Measurements from ENCODE around the gene TSSK6. TPM values are rescaled to one million over a fixed set of nuclear protein-coding genes. Genes with fewer than 3 reads are reported as not detected.

Gene TSSK6
- total RNA-seq, 1 donor from 2014 or later: 4.6 TPM

DNA sequence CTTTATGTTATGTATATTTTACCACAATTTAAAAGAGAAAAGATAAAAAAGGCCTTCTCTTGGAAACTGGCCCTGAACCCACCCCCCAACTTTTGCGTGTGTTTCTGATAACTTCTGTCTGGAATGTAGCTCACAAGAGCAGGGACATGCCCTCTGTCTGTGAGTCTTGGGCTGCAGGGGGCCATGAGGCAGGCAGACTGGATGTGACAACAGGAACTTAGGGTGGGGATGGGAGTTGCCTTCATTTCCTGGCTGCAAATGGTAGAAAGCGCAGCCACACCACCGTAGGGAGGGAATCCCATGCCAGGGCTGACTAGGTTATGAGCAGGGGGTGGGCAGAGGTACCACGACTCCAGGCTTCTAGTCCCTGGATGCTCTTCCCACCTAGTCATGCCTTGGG lies 44.6 kb upstream of the TSSK6 start:
- no peak overlapping the region for H3K4me3 Mint-ChIP-seq
- no peak overlapping the region for H3K27ac ChIP-seq

DNA sequence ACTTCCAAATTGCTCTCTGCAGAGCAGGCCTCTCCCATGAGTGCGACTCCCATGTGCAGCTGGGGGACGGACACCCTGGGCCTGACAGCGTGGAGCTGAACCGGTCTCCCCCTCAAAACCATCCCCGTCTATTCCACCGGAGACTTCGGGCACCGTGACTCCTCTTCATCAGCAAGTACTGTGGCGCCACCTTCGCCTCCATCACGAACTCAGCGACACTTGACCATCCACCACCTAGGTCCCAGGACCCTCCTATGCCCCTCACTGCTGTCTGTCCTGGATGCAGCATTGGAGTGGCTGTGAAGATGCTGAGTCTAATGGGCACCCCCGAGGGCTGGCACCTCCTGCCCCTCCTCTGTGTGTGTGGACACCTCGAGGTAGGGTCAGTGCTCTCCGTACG lies 43.3 kb upstream of the TSSK6 start:
- Mint-ChIP-seq H3K4me1 (no peaks in the 10 kb centered on the region), H3K36me3 (peaks cover 7% of the 10 kb centered on the region), H3K27me3 (ENCODE audit: insufficient read depth, low read depth) (peaks cover 2% of the 10 kb centered on the region), H3K27ac (no peak overlapping the region), H3K9me3 (no peaks in the 10 kb centered on the region), H3K4me3 (no peak overlapping the region)
- Histone ChIP-seq H3F3A (ENCODE audit: low read depth) (no peaks in the 10 kb centered on the region), H3K4me3 (no peak overlapping the region), H3K79me2 (ENCODE audit: low read depth) (no peaks in the 10 kb centered on the region), H3K36me3 (no peaks in the 10 kb centered on the region), H3K9me3 (ENCODE audit: low read depth) (no peaks in the 10 kb centered on the region), H2AFZ (replicated peaks) (no peak overlapping the region), H3K27ac (no peak overlapping the region), H3K4me2 (no peak overlapping the region), H3K4me1 (no peaks in the 10 kb centered on the region), H4K20me1 (ENCODE audit: low read depth) (no peaks in the 10 kb centered on the region), H3K9ac (no peak overlapping the region), H3K27me3 (no peaks in the 10 kb centered on the region)
- no peak for DNase-seq (ENCODE audit: low spot score)
- TF ChIP-seq EZH2 (IDR thresholded peaks at IDR 0.05) (no peak), EZH2phosphoT487 (IDR thresholded peaks at IDR 0.05) (no peak)
- TF ChIP-seq, protein P1, sequence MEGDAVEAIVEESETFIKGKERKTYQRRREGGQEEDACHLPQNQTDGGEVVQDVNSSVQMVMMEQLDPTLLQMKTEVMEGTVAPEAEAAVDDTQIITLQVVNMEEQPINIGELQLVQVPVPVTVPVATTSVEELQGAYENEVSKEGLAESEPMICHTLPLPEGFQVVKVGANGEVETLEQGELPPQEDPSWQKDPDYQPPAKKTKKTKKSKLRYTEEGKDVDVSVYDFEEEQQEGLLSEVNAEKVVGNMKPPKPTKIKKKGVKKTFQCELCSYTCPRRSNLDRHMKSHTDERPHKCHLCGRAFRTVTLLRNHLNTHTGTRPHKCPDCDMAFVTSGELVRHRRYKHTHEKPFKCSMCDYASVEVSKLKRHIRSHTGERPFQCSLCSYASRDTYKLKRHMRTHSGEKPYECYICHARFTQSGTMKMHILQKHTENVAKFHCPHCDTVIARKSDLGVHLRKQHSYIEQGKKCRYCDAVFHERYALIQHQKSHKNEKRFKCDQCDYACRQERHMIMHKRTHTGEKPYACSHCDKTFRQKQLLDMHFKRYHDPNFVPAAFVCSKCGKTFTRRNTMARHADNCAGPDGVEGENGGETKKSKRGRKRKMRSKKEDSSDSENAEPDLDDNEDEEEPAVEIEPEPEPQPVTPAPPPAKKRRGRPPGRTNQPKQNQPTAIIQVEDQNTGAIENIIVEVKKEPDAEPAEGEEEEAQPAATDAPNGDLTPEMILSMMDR (IDR thresholded peaks at IDR 0.05): no peak

More for the DNA sequence above, 44.6 kb upstream of the TSSK6 start:
- no peaks in the 10 kb centered on the region for H3K4me1 ChIP-seq
- Mint-ChIP-seq H3K27me3 (ENCODE audit: insufficient read depth, low read depth) (peaks cover 4% of the 10 kb centered on the region), H3K4me1 (no peaks in the 10 kb centered on the region), H3K27ac (no peak overlapping the region), H3K36me3 (peaks cover 13% of the 10 kb centered on the region), H3K9me3 (no peaks in the 10 kb centered on the region)
- DNase-seq (ENCODE audit: low spot score): no peak
- no peaks in the 10 kb centered on the region for H3K9me3 ChIP-seq (ENCODE audit: low read depth)
- H3K9ac ChIP-seq: no peak overlapping the region
- H3F3A ChIP-seq (ENCODE audit: low read depth): no peaks in the 10 kb centered on the region
- H3K27me3 ChIP-seq: no peaks in the 10 kb centered on the region
- H3K4me2 ChIP-seq: no peak overlapping the region
- no peak overlapping the region for H2AFZ ChIP-seq (replicated peaks)
- TF ChIP-seq, protein P1 (IDR thresholded peaks at IDR 0.05): no peak
- TF ChIP-seq EZH2phosphoT487 (IDR thresholded peaks at IDR 0.05): no peak
- TF ChIP-seq EZH2 (IDR thresholded peaks at IDR 0.05): no peak
- no peaks in the 10 kb centered on the region for H3K36me3 ChIP-seq
- no peak overlapping the region for H3K4me3 ChIP-seq
- no peaks in the 10 kb centered on the region for H3K79me2 ChIP-seq (ENCODE audit: low read depth)
- H4K20me1 ChIP-seq (ENCODE audit: low read depth): no peaks in the 10 kb centered on the region

DNA sequence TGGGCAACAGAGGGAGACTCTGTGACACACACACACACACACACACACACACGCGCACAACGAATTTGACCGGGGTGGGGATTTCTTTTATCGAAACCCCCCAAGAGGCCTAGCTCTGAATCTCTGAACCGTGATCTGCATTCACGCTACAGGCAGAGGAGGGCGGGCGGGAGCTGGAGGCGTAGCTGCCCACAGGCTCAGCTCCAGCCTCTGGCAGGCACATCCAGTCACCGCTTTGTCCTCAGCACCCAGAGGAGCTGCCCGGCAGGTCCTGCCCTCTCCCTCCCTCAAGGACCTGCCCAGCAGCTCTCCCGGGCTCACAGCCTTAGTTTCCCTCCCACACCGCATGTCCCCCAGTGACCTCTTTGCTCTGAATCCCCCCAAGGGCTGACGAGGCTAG lies 42.7 kb upstream of the TSSK6 start:
- Mint-ChIP-seq H3K36me3 (peaks cover 7% of the 10 kb centered on the region), H3K9me3 (no peaks in the 10 kb centered on the region), H3K4me1 (no peaks in the 10 kb centered on the region), H3K4me3 (no peak overlapping the region), H3K27me3 (ENCODE audit: insufficient read depth, low read depth) (peaks cover 2% of the 10 kb centered on the region), H3K27ac (no peak overlapping the region)
- DNase-seq (ENCODE audit: low spot score): no peak
- Histone ChIP-seq H4K20me1 (ENCODE audit: low read depth) (no peaks in the 10 kb centered on the region), H3K4me3 (no peak overlapping the region), H3K9me3 (ENCODE audit: low read depth) (no peaks in the 10 kb centered on the region), H2AFZ (replicated peaks) (no peak overlapping the region), H3K36me3 (no peaks in the 10 kb centered on the region), H3K4me1 (no peaks in the 10 kb centered on the region), H3F3A (ENCODE audit: low read depth) (no peaks in the 10 kb centered on the region), H3K27me3 (no peaks in the 10 kb centered on the region), H3K9ac (no peak overlapping the region), H3K79me2 (ENCODE audit: low read depth) (no peaks in the 10 kb centered on the region), H3K27ac (no peak overlapping the region), H3K4me2 (no peak overlapping the region)
- no peak for TF ChIP-seq EZH2phosphoT487 (IDR thresholded peaks at IDR 0.05)
- no peak for TF ChIP-seq EZH2 (IDR thresholded peaks at IDR 0.05)
- TF ChIP-seq, protein P1 (IDR thresholded peaks at IDR 0.05): no peak
